ENCODE measurements around the gene FAM171A2. TPM values are rescaled to one million over a fixed set of nuclear protein-coding genes. Genes with fewer than 3 reads are reported as not detected.
A peak's percentile ranks its signal among the peaks of the same experiment; 100 is the strongest.
"Not testable (repeated sequence)": the region's sequence is repeated elsewhere in the genome, so short reads cannot be mapped to it uniquely, and the experiment has no call there.

FAM171A2 gene
- total and polyA plus RNA-seq, 4 donors = 12.1 to 120 (median 75.8) TPM

- Histone ChIP-seq H3K9me3 (ENCODE audit: control insufficient read depth, insufficient read depth, low read length) (no peaks in the 10 kb centered on the region), H3K27me3 (ENCODE audit: control insufficient read depth, insufficient read depth, low read length) (no peaks in the 10 kb centered on the region), H3K27ac (ENCODE audit: low read depth, low read length) (no peak overlapping the region), H3K36me3 (ENCODE audit: control insufficient read depth, insufficient read depth, low read length) (peaks cover 19% of the 10 kb centered on the region), H3K4me1 (ENCODE audit: control insufficient read depth, insufficient read depth, low read length) (peaks cover 19% of the 10 kb centered on the region), H3K4me3 (ENCODE audit: low read depth, low read length) (no peak overlapping the region)
- WGBS (ENCODE audit: insufficient coverage) = 18% methylated on average over 4 of the region's 5 CpGs
- peak in 2 of 6 donors; percentile 22 to 66 for DNase-seq (ENCODE audit: low read depth in 4 of 6, low spot score in 6 of 6)
These were observed 12.5 kb upstream of the FAM171A2 start for GRCh38 chr17:44376124-44376523.

GRCh38 chr17:44375196-44376017 is 11.8 kb upstream of the FAM171A2 start:
- no peak for DNase-seq (ENCODE audit: low read depth in 4 of 6, low spot score in 6 of 6)
- Histone ChIP-seq H3K9me3 (ENCODE audit: control insufficient read depth, insufficient read depth, low read length) (no peaks in the 10 kb centered on the region), H3K27ac (ENCODE audit: low read depth, low read length) (no peak overlapping the region), H3K27me3 (ENCODE audit: control insufficient read depth, insufficient read depth, low read length) (no peaks in the 10 kb centered on the region), H3K4me3 (ENCODE audit: low read depth, low read length) (no peak overlapping the region), H3K36me3 (ENCODE audit: control insufficient read depth, insufficient read depth, low read length) (peaks cover 16% of the 10 kb centered on the region), H3K4me1 (ENCODE audit: control insufficient read depth, insufficient read depth, low read length) (peaks cover 19% of the 10 kb centered on the region)
- WGBS (ENCODE audit: insufficient coverage) = 38% methylated on average over 21 of the region's 22 CpGs

GRCh38 chr17:44374306-44375195 is 10.9 kb upstream of the FAM171A2 start:
- WGBS (ENCODE audit: insufficient coverage) = 41% methylated on average over 23 of the region's 31 CpGs
- H3K27me3 ChIP-seq (ENCODE audit: control insufficient read depth, insufficient read depth, low read length) = no peaks in the 10 kb centered on the region
- H3K4me3 ChIP-seq (ENCODE audit: low read depth, low read length) = no peak overlapping the region
- H3K36me3 ChIP-seq (ENCODE audit: control insufficient read depth, insufficient read depth, low read length) = peaks cover 10% of the 10 kb centered on the region
- DNase-seq (ENCODE audit: low read depth in 4 of 6, low spot score in 6 of 6) = no peak
- no peaks in the 10 kb centered on the region for H3K9me3 ChIP-seq (ENCODE audit: control insufficient read depth, insufficient read depth, low read length)
- no peak overlapping the region for H3K27ac ChIP-seq (ENCODE audit: low read depth, low read length)
- H3K4me1 ChIP-seq (ENCODE audit: control insufficient read depth, insufficient read depth, low read length) = peaks cover 19% of the 10 kb centered on the region

- H3K36me3 ChIP-seq (ENCODE audit: control insufficient read depth, insufficient read depth, low read length) = peaks cover 9% of the 10 kb centered on the region
- H3K4me1 ChIP-seq (ENCODE audit: control insufficient read depth, insufficient read depth, low read length) = peaks cover 19% of the 10 kb centered on the region
- no peak overlapping the region for H3K4me3 ChIP-seq (ENCODE audit: low read depth, low read length)
- WGBS (ENCODE audit: insufficient coverage) = 77% methylated on average over 3 of the region's 10 CpGs
- no peaks in the 10 kb centered on the region for H3K27me3 ChIP-seq (ENCODE audit: control insufficient read depth, insufficient read depth, low read length)
- H3K9me3 ChIP-seq (ENCODE audit: control insufficient read depth, insufficient read depth, low read length) = no peaks in the 10 kb centered on the region
- DNase-seq (ENCODE audit: low read depth in 4 of 6, low spot score in 6 of 6) = no peak
- H3K27ac ChIP-seq (ENCODE audit: low read depth, low read length) = no peak overlapping the region
These were observed 8.4 kb upstream of the FAM171A2 start for GRCh38 chr17:44372036-44372435.

- not testable (repeated sequence) for H3K4me3 ChIP-seq (ENCODE audit: low read depth, low read length)
These were observed 5.9 kb upstream of the FAM171A2 start for GRCh38 chr17:44369414-44370023.

GRCh38 chr17:44368391-44369243 is 5.0 kb upstream of the FAM171A2 start:
- not testable (repeated sequence) for H3K36me3 ChIP-seq (ENCODE audit: control insufficient read depth, insufficient read depth, low read length); H3K9me3 ChIP-seq (ENCODE audit: control insufficient read depth, insufficient read depth, low read length); H3K27ac ChIP-seq (ENCODE audit: low read depth, low read length); H3K4me1 ChIP-seq (ENCODE audit: control insufficient read depth, insufficient read depth, low read length); H3K27me3 ChIP-seq (ENCODE audit: control insufficient read depth, insufficient read depth, low read length); H3K4me3 ChIP-seq (ENCODE audit: low read depth, low read length); DNase-seq (ENCODE audit: low read depth in 4 of 6, low spot score in 6 of 6)
- WGBS (ENCODE audit: insufficient coverage) = 93% methylated on average over 29 of the region's 42 CpGs

More at GRCh38 chr17:44369414-44370023, 5.9 kb upstream of the FAM171A2 start:
- H3K27me3 ChIP-seq (ENCODE audit: control insufficient read depth, insufficient read depth, low read length); H3K36me3 ChIP-seq (ENCODE audit: control insufficient read depth, insufficient read depth, low read length); H3K27ac ChIP-seq (ENCODE audit: low read depth, low read length); H3K4me1 ChIP-seq (ENCODE audit: control insufficient read depth, insufficient read depth, low read length); H3K9me3 ChIP-seq (ENCODE audit: control insufficient read depth, insufficient read depth, low read length); DNase-seq (ENCODE audit: low read depth in 4 of 6, low spot score in 6 of 6): not testable (repeated sequence)
- no CpG with 5 or more reads among the region's 17 CpGs for WGBS (ENCODE audit: insufficient coverage)

GRCh38 chr17:44367231-44367979 is 3.8 kb upstream of the FAM171A2 start:
- Histone ChIP-seq H3K27ac (ENCODE audit: low read depth, low read length) (no peak overlapping the region), H3K27me3 (ENCODE audit: control insufficient read depth, insufficient read depth, low read length) (no peaks in the 10 kb centered on the region)

GRCh38 chr17:44365051-44365450 is 1.4 kb upstream of the FAM171A2 start:
- not testable (repeated sequence) for DNase-seq (ENCODE audit: low read depth in 4 of 6, low spot score in 6 of 6); H3K36me3 ChIP-seq (ENCODE audit: control insufficient read depth, insufficient read depth, low read length); H3K27me3 ChIP-seq (ENCODE audit: control insufficient read depth, insufficient read depth, low read length); H3K4me3 ChIP-seq (ENCODE audit: low read depth, low read length); H3K9me3 ChIP-seq (ENCODE audit: control insufficient read depth, insufficient read depth, low read length); H3K27ac ChIP-seq (ENCODE audit: low read depth, low read length)
- peaks cover 27% of the 10 kb centered on the region for H3K4me1 ChIP-seq (ENCODE audit: control insufficient read depth, insufficient read depth, low read length)
- 85% methylated on average over 3 of the region's 5 CpGs for WGBS (ENCODE audit: insufficient coverage)

More at GRCh38 chr17:44367231-44367979, 3.8 kb upstream of the FAM171A2 start:
- H3K9me3 ChIP-seq (ENCODE audit: control insufficient read depth, insufficient read depth, low read length) = no peaks in the 10 kb centered on the region
- H3K4me3 ChIP-seq (ENCODE audit: low read depth, low read length) = no peak overlapping the region
- no peaks in the 10 kb centered on the region for H3K36me3 ChIP-seq (ENCODE audit: control insufficient read depth, insufficient read depth, low read length)
- H3K4me1 ChIP-seq (ENCODE audit: control insufficient read depth, insufficient read depth, low read length) = peaks cover 5% of the 10 kb centered on the region
- 87% methylated on average over 4 of the region's 7 CpGs for WGBS (ENCODE audit: insufficient coverage)
- DNase-seq (ENCODE audit: low read depth in 4 of 6, low spot score in 6 of 6) = peak in 1 of 6 donors; percentile 94
